GM18858 (cell line): Measurements from ENCODE around the gene PHF23.
A peak's percentile ranks its signal among the peaks of the same experiment; 100 is the strongest.

Source experiments
- ATAC-seq: cut with Tn5 transposase; IDR thresholded peaks from one replicate; pipeline ENCODE4 v1.9.1; 2021; ENCODE audit not compliant: unreplicated experiment

The PHF23 gene

DNA sequence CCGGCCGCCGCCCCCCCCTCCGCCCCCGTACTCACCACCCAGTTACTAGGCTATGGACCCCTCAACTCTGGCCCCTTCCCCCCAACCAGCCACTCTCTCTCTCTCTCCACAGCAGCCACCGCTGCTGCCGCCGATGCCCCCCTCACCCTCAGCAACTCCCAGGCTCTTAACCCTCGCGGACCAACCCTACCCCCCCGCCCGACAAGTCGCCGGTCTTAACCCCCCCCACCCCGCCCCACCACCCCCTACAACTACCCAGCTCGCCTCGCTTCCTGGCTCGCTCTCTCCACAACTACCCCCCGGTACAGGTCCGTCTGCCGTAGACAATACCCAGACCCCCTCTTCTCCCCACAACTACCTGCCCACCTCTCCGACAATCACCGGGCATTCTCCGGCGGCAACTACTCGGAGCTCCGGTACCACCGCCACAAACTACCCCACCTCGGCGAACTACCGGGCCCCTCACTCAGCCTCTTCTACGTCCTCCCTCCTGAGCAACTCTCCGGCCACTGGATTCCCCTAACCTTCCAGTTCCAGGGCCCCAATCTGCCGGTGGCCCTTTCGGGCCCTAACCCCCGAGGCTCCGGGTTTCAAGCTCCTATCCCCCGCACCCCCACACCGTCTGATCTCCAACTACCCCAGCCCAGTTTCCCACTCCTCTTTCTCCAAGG lies 702 bp downstream of the PHF23 start:
- no peak for ATAC-seq

- ATAC-seq: no peak
Measured at GRCh38 chr17:7237761-7238419, 1.4 kb downstream of the PHF23 start.

DNA sequence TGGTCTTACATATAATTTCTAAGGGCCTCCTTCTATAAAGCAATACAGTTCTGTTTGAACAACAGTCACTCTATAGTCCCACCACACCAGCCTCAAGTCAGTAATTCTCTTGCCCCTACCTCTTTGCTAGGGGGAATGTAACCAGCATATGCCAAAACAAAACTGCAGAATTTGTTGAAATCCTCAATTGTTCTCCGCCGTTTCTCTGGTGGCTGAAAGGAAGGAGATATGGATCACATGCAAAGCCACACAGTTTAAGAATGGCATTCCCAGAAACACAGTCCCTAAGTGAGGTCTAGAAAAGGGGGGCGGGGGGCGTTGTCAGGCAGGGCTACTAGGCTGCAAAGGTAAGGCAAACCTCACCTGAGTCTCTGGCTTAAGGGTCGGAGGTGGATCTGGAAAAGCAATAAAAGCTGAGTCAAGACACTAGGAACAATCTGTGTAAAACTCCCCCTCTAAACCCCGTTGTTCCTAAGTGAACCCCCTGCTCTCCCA lies 1.9 kb downstream of the PHF23 start:
- no peak for ATAC-seq

DNA sequence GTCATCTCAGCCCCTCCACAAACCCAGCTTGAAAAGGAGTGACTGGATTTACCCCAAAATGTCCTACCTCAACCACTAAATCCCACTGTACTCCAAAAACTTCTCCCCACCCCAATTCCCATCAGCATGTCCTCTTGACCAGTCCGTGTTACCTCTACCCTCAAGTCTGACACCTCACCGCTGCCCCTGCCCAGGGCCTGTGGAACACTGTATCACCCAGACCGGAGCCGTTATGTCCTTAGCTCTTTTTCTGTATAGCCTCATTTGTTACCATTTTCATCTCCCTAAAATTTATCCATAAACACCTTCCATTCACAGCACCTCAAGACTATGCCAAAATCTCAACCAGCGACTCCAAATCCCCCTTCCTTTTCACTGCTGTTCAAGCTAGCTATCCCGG lies 2.4 kb downstream of the PHF23 start:
- no peak for ATAC-seq

- ATAC-seq: no peak
Measured at GRCh38 chr17:7235693-7236665, 3.3 kb downstream of the PHF23 start.

DNA sequence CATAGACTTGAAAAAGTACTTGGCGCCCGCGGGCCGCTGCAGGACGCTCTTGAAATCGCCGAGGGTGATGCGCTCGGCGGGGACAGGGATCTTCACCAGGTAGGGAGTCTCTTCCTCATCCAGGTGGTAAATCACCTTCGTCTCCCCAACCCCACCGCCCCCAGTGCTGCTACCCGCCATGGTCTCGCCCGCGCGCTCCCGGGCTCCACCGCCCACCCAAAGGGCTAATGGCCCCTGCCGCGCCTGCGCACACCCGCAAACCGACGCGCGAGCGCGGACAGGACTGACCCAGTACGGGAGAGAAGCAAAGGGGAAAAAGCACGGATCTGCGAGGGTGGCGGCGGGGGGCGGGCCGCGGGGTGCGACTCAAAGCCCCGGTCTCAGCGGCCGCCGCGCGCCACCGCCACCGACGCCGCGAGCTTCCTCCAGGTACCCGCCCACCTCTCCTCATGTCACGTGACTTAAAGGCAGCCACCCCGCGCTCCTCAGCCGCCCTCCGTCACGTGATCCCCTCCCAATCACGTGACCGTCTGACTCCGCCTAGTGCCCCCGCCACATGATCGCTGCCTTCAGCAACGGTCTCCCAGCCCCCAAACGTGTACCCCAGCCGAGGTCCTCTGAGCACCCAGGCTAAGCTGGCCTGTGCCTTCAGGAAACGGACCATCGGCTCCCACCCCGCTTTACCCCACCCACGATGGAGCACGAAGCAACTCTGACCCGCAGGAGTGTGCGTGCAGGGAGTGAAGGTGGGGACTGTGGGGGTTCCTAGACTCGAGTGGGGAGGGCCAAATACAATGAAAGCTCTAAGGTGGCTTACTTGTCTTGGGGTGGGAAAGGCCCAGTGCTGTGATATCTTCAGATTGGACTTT lies 4.9 kb downstream of the PHF23 start, which contains the start of gene DVL2:
Gene DVL2, minus strand, starts transcription at position 435 of the 869 bp plus-strand sequence. Its CDS starts 255 bp downstream, at position 180.
- peak; percentile 39 for ATAC-seq

GRCh38 chr17:7233701-7234082 lies 5.6 kb downstream of the PHF23 start:
- no peak for ATAC-seq

DNA sequence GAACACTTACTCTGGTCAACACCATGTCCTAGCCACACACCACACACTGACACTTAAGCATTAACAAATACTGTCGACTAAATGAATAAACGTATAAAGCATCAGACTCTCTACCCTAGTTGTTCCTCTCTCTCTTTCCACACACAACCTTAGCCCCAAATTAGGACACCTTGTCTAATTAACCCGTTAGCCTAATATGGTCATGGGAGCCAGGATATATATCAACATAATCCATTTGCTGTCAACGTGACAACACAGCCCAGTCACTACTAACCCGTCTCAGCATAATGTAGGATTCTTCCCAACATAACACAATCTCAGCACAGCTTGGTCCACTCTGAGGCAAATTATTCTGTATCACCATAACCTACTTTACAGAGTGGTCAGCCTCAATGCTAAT lies 7.1 kb downstream of the PHF23 start:
- ATAC-seq: no peak

GRCh38 chr17:7229504-7229903 lies 9.8 kb downstream of the PHF23 start:
- no peak for ATAC-seq

DNA sequence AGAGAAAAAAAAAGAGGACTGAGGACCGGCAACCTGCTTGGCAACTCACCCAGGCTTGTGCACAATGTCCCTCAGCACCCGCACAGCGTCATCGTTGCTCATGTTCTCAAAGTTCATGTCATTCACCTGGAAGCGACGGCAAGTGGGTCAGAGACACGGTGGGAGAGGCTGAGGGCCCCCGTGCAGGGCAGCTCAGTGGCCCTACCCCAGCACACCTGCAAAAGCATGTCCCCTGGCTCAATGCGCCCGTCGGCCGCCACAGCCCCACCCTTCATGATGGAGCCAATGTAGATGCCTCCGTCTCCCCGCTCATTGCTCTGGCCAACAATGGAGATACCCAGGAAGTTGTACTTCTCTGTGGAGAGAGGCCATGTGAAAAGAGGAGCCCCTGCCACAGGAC lies 10.3 kb downstream of the PHF23 start:
- ATAC-seq: no peak

DNA sequence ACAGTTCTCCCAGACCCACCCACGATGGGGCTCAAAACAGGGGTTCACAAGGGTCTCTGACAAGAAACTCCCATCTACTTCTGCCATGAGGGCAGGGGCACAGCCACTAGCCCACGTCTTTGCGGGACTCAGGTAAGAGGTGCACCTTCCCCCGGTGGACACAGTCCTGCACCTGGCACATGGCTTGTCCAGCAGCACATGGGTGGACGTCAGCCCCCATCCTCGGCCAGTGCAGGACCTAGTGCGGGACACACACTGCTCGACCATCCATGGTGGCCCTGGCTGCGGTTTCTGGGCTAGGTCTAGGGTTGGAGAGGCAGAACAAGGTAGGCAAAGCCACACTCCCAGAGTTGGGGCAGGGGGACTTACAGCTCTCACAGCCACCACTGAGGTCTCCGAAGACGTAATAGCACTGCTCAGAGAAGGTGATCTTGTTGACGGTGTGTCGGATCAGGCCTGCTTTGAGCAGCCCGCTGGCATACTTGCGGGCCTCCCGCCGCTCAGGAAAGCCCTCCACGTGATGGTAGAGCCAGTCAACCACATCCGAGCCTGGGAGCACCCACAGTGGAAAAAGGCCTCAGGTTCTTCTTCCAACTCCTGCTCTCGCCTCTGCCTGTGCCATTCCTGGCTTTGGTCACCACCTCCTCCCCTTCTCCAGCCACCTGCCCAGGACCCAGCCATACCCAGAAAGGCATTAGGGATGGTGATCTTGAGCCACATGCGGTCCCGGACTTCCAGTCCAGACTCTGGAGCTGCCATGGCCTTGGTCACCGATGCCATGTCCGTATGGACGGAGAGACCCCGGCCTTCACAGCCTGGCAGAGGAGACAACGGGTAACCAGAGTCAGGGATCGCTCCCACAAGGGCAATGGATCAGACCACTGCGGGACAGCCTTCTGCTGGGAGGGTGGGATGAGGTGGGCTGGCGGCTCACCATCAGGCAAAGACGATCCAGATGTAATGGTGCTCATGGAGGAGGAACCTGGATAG lies 12.2 kb downstream of the PHF23 start:
- ATAC-seq: no peak

- no peak for ATAC-seq
Measured at GRCh38 chr17:7225711-7226331, 13.4 kb downstream of the PHF23 start.

GRCh38 chr17:7224661-7225111 lies 14.6 kb downstream of the PHF23 start:
- no peak for ATAC-seq

GRCh38 chr17:7224110-7224509 lies 15.1 kb downstream of the PHF23 start:
- ATAC-seq: no peak

DNA sequence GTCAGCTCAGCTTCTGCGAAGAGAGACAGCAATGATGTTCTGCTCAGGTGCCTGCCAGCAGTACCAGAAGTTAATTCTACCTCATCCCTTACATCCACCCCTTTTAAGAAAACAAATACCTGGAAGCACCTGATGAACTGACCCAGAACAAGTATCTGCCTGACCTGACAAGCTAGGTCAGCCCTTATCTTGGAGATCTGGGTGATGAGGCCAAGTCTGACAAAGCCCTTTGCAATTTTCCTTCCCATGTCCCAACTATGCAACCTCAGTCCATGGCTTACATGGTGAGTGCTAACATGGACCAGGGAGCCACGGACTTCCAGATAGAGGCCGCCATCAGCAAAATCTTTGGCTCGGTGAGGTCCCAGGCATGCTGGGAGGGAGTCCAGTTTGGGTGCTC lies 15.9 kb downstream of the PHF23 start:
- ATAC-seq: no peak

DNA sequence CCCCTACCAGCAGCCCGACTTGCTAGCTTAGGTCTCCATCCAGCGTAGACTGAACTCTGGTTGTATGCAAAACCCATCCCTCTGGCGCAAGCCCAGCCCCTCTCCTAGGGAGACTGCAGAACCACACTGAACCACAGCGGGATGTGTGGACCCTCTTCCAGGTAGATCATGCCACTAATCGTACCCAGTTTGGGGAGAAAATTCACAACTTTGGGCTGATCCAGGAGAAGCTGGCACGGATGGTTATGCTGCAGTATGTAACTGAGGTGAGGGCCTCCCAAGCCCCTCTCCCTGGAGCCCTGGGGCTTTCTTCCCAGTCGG lies 16.3 kb downstream of the PHF23 start:
- no peak for ATAC-seq

GRCh38 chr17:7222093-7222971 lies 16.9 kb downstream of the PHF23 start:
- ATAC-seq: no peak
